Ovary (tissue), 9 donors: ENCODE data around the gene SERPINB4. TPM values are rescaled to one million over a fixed set of nuclear protein-coding genes. Genes with fewer than 3 reads are reported as not detected.

Experiments
- DNase-seq, 5 donors: peaks; one replicate each; pipeline ENCODE4 v3.0.0-alpha.2; 2019 to 2020
- H3K27ac ChIP-seq, 2 donors: fragments of 200-600 bp; one replicate each; pipeline versions ENCODE4 v1.5.1 to v1.8.0; 2019 to 2022
- H3K27me3 ChIP-seq: fragments of 200-600 bp; one replicate; pipeline ENCODE4 v1.8.0; 2022
- H3K36me3 ChIP-seq: fragments of 200-600 bp; sonication (generic); one replicate; pipeline ENCODE4 v1.5.1; 2019
- H3K4me1 ChIP-seq: one replicate; pipeline ENCODE4 v1.8.1; 2013; ENCODE audit warnings: mild to moderate bottlenecking, moderate library complexity; ENCODE audit not compliant: insufficient read depth
- H3K4me3 ChIP-seq: fragments of 200-600 bp; sonication (generic); one replicate; pipeline ENCODE4 v1.5.1; 2017
- H3K9me3 ChIP-seq, 2 donors: fragments of 200-600 bp in 1 of 2; sonication (generic) in 1 of 2; one replicate each; pipeline versions ENCODE4 v1.5.1 to v1.8.1; 2013 to 2019; ENCODE audit warnings: mild to moderate bottlenecking in 1 of 2, moderate library complexity in 1 of 2
- EP300 ChIP-seq: sonication (generic); formaldehyde crosslinking; IDR thresholded peaks from one replicate; pipeline ENCODE4 v1.6.1; 2017; ENCODE audit warnings: antibody characterized with exemption
- POLR2A ChIP-seq: fragments of 450-650 bp; IDR thresholded peaks from one replicate; pipeline ENCODE4 v1.6.1; 2017; ENCODE audit warnings: antibody characterized with exemption, mild to moderate bottlenecking, moderate library complexity
- WGBS, 3 donors: extraction: QIAGEN DNeasy Blood & Tissue Kit in 1 of 3; methylation state at CpG; one replicate each; pipeline versions ENCODE4 v1.1.5 to v1.1.7; 2013 to 2017; 5-methylcytosine and 5-hydroxymethylcytosine counted together
- intact Hi-C, 4 donors: fragments of 100-400 bp; cut with DNase I; formaldehyde crosslinking; loops; one replicate each; pipeline versions ENCODE4 v1.11.0 to v1.15.1; 2022 to 2023
- polyA plus RNA-seq, 2 donors: library from polyadenylated mRNA; stranded (reverse); fragments of 200-250 nt in 1 of 2; fragments of 350-450 nt in 1 of 2; fragmentation: Illumina TruSeq in 1 of 2; extraction: RNeasy Lipid Tissue Mini Kit (QIAGEN cat#74804) in 1 of 2; gene quantifications; one replicate each; pipeline ENCODE4 v1.2.3, GENCODE V29; 2013 to 2014
- total RNA-seq, 7 donors: library from RNA; depleted of rRNA in 2 of 7; stranded (reverse); fragments of >200 nt in 2 of 7; fragmentation: NEBNext Ultra II Directional in 3 of 7; extraction: Animal tissue kit (Norgen Biotek cat#: 25700) in 3 of 7; gene quantifications; one replicate each; pipeline versions ENCODE4 v1.1.0 to v1.2.4, GENCODE V29; 2016 to 2023
- TF ChIP-seq, protein P1 (sequence below), 3 donors: fragments of 450-650 bp in 2 of 3; fragments of 200-600 bp in 1 of 3; IDR thresholded peaks; one replicate each; pipeline versions ENCODE4 v1.5.1 to v1.8.0; 2016 to 2022; ENCODE audit warnings: antibody characterized with exemption in 3 of 3, mild to moderate bottlenecking in 1 of 3
- donor health status: DM: no; HTN: no; CAD: no; lungs with moderate emphysema.
- donor health status: DM: no; HTN: no; CAD: no.
- donor health status: Bipolar disorder and iron deficiency.
- donor health status: DM: yes; HTN: yes; CAD: no.
- donor health status: DM: no; HTN: no; CAD: no.
- donor health status: DM: yes; HTN: yes; CAD: no.

SERPINB4 gene
- total and polyA plus RNA-seq, 9 donors: 0.10 TPM; not detected in 8

DNA sequence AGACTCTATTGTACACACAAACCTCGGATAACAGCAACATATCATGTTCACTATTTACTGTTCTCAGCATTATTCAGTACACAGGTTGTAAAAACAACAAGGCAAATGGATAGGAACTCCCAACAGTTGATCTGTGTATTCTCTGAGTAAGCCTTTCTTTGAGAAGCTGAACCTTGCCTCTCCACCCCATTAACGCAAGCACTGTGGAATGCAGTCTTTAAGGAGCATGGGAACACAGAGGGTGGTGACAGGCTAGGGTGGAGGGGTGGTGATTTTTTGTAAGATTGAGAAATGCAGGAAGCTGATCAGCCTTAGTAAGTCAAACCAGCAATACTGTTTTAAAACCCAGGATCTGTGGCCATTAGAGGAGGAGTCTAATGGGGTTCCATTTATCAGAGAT lies 39.1 kb upstream of the SERPINB4 start:
- TF ChIP-seq EP300 (no peak), POLR2A (no peak)
- TF ChIP-seq, protein P1, sequence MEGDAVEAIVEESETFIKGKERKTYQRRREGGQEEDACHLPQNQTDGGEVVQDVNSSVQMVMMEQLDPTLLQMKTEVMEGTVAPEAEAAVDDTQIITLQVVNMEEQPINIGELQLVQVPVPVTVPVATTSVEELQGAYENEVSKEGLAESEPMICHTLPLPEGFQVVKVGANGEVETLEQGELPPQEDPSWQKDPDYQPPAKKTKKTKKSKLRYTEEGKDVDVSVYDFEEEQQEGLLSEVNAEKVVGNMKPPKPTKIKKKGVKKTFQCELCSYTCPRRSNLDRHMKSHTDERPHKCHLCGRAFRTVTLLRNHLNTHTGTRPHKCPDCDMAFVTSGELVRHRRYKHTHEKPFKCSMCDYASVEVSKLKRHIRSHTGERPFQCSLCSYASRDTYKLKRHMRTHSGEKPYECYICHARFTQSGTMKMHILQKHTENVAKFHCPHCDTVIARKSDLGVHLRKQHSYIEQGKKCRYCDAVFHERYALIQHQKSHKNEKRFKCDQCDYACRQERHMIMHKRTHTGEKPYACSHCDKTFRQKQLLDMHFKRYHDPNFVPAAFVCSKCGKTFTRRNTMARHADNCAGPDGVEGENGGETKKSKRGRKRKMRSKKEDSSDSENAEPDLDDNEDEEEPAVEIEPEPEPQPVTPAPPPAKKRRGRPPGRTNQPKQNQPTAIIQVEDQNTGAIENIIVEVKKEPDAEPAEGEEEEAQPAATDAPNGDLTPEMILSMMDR (IDR thresholded peaks at IDR 0.05): no peak
- H3K4me3 ChIP-seq: no peak overlapping the region
- 33 to 45% (median 45%) methylated on average over 2 of the region's 2 CpGs for WGBS, 3 donors
- DNase-seq: no peak
- intact Hi-C loops: no loop called here
- no peaks in the 10 kb centered on the region for H3K27me3 ChIP-seq
- no peak overlapping the region for H3K27ac ChIP-seq
- H3K4me1 ChIP-seq: no peaks in the 10 kb centered on the region
- no peaks in the 10 kb centered on the region for H3K9me3 ChIP-seq
- H3K36me3 ChIP-seq: no peaks in the 10 kb centered on the region

DNA sequence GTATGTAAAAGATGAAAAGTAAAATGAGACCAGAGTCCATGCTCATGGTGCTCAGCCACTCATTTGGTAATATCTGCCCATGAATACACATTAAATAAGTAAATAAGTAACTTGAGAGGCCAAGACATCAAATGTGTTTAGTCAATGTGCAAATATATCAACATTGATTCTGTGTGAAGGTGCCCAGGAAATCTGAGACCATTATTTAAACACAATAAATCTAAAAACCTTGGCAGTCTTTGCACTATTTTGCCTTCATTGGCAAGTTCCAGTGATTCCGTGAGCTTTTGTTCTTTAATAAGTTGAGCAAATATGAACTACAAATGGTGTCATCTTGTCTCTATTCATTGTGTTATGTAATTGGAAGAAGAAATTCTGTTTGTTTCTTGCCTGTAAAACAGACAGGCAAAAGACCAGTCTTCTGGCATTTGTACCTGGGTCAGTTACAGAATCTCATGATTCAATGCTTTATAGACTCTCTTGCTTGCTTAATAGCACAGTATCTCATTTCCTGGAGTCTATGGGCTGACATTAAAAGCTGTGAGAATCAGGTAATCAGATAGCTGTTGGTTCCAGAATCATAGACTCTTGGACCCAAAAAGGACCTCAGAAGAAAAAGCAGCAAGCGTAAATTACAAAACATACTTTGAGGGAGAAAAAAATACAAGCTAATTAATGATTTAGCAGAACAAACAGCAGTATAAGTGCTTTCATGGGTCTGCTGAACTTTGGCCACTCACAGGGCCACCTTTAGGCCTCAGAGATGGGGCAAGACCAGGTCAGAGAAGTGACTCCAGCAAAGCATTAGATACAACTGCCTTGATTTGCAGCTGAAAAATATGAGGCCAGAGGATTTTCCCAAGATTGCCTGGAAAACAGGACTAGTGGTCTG lies 37.6 kb upstream of the SERPINB4 start:
- TF ChIP-seq POLR2A: no peak
- TF ChIP-seq, protein P1 (IDR thresholded peaks at IDR 0.05): no peak
- TF ChIP-seq EP300: no peak
- 83 to 92% (median 86%) methylated on average over 2 of the region's 2 CpGs for WGBS, 3 donors
- DNase-seq: no peak
- Histone ChIP-seq H3K27me3 (no peaks in the 10 kb centered on the region), H3K27ac (no peak overlapping the region), H3K4me1 (no peaks in the 10 kb centered on the region), H3K9me3 (no peaks in the 10 kb centered on the region), H3K4me3 (no peak overlapping the region), H3K36me3 (no peaks in the 10 kb centered on the region)
- intact Hi-C loops: no loop called here

DNA sequence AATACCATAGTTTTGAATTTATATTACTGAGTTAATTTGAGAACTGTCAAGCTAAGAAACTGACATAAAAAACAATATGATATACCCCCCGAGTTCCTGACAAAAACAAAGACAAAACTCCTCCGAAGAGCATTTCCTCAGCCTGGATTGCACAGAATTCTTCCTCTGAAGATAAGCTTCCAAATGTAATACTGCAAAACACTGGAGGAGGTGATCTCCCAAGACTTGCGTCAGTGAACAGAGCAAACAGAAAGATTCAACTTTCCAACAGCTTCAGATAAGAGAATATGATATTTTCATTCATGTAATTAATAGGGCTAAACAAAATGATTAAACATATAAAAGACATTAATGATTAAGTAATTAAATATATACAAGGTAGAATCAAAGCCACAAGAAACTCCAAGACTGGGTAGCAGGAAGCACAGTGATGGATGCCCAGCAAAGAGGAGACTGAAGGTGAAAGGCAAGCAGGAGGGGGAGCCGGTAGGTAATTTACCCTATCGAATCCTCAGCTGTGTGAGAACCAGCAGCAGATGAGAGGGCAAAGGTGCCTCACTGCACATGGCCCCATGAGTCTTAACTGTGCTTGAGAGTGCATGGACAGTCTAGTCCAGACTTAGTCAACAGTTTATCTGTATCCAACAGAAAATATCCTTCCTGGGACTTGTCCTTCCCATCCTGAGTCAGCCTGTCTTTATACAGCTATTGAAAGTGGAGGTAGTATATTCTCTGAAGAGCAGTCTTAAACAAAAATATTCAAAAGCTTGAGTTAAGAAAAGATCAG lies 36.0 kb upstream of the SERPINB4 start:
- Histone ChIP-seq H3K4me3 (no peak overlapping the region), H3K27me3 (no peaks in the 10 kb centered on the region), H3K36me3 (no peaks in the 10 kb centered on the region), H3K4me1 (no peaks in the 10 kb centered on the region), H3K9me3 (no peaks in the 10 kb centered on the region), H3K27ac (no peak overlapping the region)
- intact Hi-C loops: no loop called here
- TF ChIP-seq POLR2A: no peak
- TF ChIP-seq EP300: no peak
- TF ChIP-seq, protein P1 (IDR thresholded peaks at IDR 0.05): no peak
- 50 to 62% (median 55%) methylated on average over 5 of the region's 5 CpGs for WGBS, 3 donors
- DNase-seq: no peak

DNA sequence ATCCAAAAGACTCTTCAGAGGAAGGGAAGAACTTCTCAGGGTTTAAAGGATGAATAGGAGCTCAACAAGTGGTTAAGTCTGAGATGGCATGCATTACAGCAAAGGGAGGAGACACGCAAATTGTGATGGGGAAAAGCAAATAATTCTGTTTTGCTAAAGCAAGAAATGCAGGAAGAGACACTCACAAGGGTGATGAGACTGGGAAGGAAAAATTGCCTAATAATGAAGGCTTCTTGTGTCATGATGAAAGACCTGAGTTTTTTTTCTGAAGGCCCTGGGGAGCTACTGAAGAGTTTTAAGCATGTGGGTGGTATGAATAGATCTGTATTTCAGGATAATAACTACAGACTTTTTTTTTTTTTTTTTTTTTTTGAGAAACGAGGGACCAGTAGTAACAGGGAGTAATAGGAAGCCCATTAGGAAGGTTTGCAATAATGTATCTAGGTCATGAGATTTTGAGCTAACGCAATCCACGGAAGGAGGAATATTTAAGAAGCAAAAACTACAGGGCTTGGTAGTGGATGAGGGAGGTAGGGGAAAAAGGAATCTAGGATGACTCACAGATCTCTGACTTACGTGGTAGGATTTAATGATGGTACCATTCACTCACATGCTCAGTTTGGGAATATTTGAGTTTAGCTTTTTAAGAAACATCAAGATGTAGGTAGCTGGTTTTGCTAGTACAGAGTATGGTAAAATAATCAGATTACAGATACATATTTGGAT lies 33.6 kb upstream of the SERPINB4 start:
- Histone ChIP-seq H3K4me3 (no peak overlapping the region), H3K9me3 (no peaks in the 10 kb centered on the region), H3K27me3 (no peaks in the 10 kb centered on the region), H3K4me1 (no peaks in the 10 kb centered on the region), H3K36me3 (no peaks in the 10 kb centered on the region), H3K27ac (no peak overlapping the region)
- intact Hi-C loops: no loop called here
- DNase-seq: no peak
- WGBS, 3 donors: 66 to 73% (median 71%) methylated on average over 5 of the region's 5 CpGs
- TF ChIP-seq, protein P1 (IDR thresholded peaks at IDR 0.05): no peak
- TF ChIP-seq EP300: no peak
- TF ChIP-seq POLR2A: no peak
